Mononuclear cell (primary cell): ENCODE data around the gene COMMD1. TPM values are rescaled to one million over a fixed set of nuclear protein-coding genes. Genes with fewer than 3 reads are reported as not detected.
"Not testable (repeated sequence)": the region's sequence is repeated elsewhere in the genome, so short reads cannot be mapped to it uniquely, and the experiment has no call there.

ENCODE experiments used
- H3K27me3 ChIP-seq: 2 replicates; pipeline ENCODE4 v1.6.0; 2011; ENCODE audit warnings: low read length, control low read depth; ENCODE audit not compliant: insufficient read depth
- H3K4me1 ChIP-seq: 2 replicates; pipeline ENCODE4 v1.5.1; 2011; ENCODE audit warnings: mild to moderate bottlenecking, low read length, control low read depth; ENCODE audit not compliant: insufficient read depth
- H3K4me3 ChIP-seq: 2 replicates; pipeline ENCODE4 v1.5.1; 2011; ENCODE audit warnings: mild to moderate bottlenecking, low read length, moderate library complexity
- H3K9me3 ChIP-seq: 2 replicates; pipeline ENCODE4 v1.5.1; 2011; ENCODE audit warnings: low read depth, mild to moderate bottlenecking, control low read depth, low read length
- total RNA-seq: library from RNA; depleted of rRNA; stranded (reverse); fragments of >200 nt; gene quantifications from one replicate; pipeline ENCODE4 v1.2.3, GENCODE V29; 2012

Gene COMMD1
- total RNA-seq, 1 donor: 24.1 TPM

DNA sequence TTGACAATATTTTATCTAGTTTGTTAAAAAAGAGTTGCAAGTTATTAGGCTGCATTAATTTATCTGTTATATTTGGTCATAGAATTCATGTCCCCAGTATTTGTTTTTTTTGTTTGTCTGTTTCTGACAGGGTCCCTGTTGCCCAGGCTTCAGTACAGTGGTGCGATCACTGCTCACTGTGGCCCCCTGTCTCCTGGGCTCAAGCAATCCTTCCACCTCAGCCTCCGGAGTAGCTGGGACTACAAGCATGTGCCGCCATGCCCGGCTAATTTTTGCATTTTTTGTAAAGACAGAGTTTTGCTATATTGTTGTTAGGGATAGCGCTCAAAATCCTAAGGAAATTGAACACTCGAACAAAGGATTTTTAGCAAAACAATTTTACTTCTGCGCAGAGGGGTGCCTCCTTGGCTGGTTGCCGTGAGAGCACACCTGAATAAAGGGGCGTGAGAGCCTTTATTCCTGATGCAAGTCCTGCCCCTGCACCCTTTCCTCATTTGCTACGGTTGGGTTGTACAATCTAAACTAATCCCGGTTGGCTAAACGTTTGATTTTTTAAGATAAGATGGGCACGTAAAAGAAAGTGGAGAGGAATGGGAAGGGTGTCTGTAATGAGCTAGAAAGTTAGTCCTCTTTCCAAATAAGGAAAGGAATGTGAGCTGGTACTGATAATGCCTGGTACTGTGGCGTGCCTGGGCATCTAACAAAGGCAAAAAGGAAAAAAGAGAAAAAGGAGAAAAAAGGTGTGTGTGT, 65.5 kb downstream of the COMMD1 start:
- no peak overlapping the region for H3K4me3 ChIP-seq
- H3K4me1 ChIP-seq: no peaks in the 10 kb centered on the region
- H3K9me3 ChIP-seq: no peaks in the 10 kb centered on the region
- H3K27me3 ChIP-seq: no peaks in the 10 kb centered on the region

DNA sequence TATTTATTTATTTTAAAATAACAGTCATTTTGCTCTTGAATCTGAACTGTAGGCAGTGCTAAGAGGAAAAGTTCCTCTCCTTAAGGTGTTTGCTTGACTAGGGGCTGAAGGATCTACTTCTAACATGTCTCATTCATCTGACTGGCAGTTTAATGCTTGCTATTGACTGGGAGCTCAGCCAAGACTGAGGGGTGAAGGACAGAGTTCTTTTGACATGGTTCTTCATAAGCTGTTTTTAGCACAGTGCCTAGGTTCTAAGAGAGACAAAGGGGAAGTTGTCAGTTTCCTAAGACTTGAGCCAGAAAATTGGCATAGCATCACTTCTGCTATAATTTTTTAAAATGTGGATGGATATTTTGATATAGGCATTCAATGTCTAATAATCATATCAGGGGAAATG, 73.0 kb downstream of the COMMD1 start:
- peaks cover 4% of the 10 kb centered on the region for H3K4me1 ChIP-seq

DNA sequence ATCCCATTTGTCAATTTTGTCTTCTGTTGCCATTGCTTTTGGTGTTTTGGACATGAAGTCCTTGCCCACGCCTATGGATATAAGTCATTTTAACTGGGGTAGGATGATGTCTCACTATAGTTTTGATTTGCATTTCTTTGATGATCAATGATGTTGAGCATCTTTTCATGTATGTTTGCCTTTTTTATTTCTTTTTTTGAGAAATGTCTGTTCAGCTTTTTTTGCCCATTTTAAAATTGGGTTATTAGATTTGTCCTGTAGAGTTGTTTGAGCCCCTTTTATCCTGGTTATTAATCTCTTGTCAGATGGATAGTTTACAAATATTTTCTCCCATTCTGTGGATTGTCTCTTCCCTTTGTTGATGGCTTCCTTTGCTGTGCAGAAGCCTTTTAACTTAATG, 75.3 kb downstream of the COMMD1 start:
- H3K27me3 ChIP-seq: no peaks in the 10 kb centered on the region
- peaks cover 4% of the 10 kb centered on the region for H3K4me1 ChIP-seq
- peaks cover 6% of the 10 kb centered on the region for H3K9me3 ChIP-seq
- no peak overlapping the region for H3K4me3 ChIP-seq

More for the DNA sequence above, 73.0 kb downstream of the COMMD1 start:
- peaks cover 6% of the 10 kb centered on the region for H3K9me3 ChIP-seq
- no peak overlapping the region for H3K4me3 ChIP-seq
- H3K27me3 ChIP-seq: no peaks in the 10 kb centered on the region

DNA sequence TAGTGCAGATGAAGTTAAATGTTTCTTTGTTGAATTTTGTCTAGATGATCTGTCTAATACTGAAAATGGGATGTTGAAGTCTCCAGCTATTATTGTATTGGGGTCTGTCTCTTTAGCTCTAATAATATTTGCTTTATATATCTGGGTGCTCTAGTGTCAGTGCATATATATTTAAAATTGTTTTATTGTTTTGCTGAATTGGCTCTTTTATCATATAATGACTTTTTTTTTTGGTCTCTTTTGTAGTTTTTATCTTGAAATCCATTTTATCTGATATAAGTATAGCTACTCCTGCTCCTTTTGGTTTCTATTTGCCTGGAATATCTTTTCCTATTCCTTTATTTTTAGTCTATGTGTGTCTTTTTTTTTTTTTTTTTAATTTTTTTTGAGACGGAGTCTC, 79.2 kb downstream of the COMMD1 start:
- peaks cover 6% of the 10 kb centered on the region for H3K9me3 ChIP-seq
- H3K4me1 ChIP-seq: no peaks in the 10 kb centered on the region
- H3K4me3 ChIP-seq: no peak overlapping the region
- no peaks in the 10 kb centered on the region for H3K27me3 ChIP-seq

DNA sequence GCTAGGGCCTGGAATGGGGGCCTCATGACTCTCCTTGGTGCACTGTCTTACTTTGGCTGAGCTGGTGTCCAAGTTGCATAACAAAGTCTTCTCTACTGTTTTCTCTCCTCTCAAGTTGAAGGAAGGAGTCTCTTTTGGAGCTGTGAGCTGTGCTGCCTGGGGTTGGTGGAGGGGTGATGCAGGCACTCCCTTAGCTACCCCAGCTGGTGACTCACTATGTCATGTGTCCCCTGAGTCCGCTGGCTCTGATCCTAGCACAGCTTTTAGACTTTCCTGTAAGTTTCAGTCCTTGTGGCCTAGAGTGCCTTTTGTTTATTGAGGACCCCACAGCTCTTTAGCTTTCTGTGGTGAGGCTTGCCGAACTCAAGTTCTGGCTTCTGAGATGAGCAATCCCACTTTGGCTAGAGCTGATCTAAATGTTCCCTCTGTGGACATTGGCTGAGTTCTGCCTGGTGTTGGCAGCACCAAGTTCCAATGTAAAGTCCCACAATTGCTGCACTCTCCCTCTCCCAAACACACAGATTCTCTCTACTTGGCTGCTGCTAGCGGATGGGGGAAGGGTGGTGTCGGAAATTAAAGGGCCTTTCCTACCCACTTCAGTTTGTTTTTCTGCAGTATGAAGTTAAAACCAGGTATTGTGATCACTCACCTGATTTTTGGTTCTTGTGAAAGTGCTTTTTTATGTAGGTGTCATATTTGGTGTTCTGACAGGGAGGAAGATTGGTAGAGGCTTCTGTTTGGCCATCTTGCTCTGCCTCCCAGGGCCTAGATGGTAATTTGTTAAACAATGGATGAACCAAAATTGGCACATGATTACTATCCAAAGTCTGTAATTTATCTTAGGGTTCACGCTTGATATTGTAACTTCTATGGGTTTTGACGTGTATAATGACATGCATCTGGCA, 83.2 kb downstream of the COMMD1 start:
- H3K27me3 ChIP-seq: no peaks in the 10 kb centered on the region
- no peak overlapping the region for H3K4me3 ChIP-seq
- no peaks in the 10 kb centered on the region for H3K9me3 ChIP-seq
- H3K4me1 ChIP-seq: no peaks in the 10 kb centered on the region

DNA sequence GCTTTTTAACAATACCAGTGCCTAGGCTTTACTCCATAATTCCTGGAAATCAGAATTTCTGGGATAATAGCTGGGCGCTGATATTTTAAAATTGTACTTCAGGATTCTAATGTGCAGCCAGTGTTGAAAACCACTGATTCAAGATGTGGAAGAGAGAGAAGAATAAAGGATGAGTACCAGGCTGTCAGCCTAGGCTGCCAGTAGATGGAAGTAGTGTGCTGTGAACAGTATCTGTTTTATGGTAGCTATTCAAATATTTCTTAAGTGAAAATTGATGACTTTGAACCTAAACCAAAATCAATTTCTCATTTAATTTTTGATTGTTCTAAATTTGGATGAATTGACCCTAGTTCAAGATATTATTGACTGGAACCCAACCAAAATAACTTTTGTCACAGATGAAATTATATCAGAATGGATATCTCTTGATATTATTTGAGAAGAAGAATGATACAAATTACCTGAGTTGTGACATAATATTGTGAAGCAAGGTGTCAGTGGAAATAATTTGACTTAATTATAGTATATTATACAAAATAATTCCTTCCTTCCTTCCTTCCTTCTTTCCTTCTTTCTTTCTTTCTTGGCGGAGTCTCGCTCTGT, 88.0 kb downstream of the COMMD1 start:
- no peak overlapping the region for H3K4me3 ChIP-seq
- H3K9me3 ChIP-seq: no peaks in the 10 kb centered on the region
- peaks cover 6% of the 10 kb centered on the region for H3K4me1 ChIP-seq
- H3K27me3 ChIP-seq: no peaks in the 10 kb centered on the region

DNA sequence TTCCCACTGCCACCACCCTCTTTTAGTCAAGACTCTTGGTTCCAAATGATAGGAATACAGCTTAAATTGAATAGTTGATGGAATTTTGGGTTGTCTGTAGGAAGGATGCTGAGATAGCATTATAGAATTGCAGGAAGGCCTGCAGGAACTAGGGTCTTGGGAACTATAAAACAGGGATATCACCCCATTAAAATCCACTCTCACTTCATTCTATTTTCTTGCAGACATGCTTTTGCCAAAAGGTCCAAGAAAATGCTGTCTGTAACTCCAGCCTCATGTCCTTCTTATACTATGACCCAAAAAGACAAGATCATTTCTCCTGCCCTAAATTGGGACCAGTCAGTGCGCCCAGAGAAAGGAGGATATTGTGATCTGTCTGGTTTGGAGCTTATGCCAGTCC, 89.1 kb downstream of the COMMD1 start:
- no peak overlapping the region for H3K4me3 ChIP-seq
- H3K27me3 ChIP-seq: no peaks in the 10 kb centered on the region
- no peaks in the 10 kb centered on the region for H3K9me3 ChIP-seq
- peaks cover 6% of the 10 kb centered on the region for H3K4me1 ChIP-seq

DNA sequence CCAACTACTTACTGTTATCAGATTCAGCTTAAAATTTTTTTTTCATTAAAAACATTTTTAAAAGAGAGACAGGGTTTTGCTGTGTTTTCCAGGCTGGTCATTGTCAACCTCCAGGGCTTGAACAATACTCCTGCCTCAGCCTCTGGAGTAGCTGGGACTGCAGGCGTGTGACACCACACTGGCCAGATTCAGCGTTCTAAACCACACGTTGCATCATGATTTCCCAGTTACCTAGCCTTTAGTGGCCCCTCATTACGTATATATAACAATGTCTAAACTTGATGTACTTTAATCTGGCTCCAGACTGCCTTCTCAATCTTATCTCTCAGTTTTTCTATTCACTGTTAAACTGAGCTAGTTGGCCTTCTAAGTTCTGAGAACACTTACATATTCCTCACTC, 89.6 kb downstream of the COMMD1 start:
- peaks cover 6% of the 10 kb centered on the region for H3K4me1 ChIP-seq
- H3K4me3 ChIP-seq: no peak overlapping the region
- H3K27me3 ChIP-seq: no peaks in the 10 kb centered on the region
- no peaks in the 10 kb centered on the region for H3K9me3 ChIP-seq

DNA sequence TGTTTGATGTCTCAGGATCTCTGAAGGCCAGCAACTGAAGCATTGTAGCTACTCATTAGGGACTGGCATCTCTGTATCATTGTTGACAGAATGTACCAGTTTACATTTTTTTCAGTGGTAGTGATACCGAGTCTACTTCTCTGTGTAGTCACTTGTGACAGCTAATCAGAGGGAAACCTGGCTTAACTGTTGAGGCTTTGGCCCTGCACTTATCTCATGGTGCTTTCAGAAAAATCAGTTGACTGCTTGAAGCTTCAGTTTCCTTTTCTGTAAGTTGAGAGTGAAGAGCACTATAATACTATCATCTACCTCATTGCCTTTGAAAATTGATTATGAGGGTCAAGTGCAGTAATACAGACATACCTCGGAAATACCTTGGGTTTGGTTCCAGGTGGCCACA, 90.0 kb downstream of the COMMD1 start:
- Histone ChIP-seq H3K9me3 (no peaks in the 10 kb centered on the region), H3K4me1 (peaks cover 6% of the 10 kb centered on the region), H3K27me3 (no peaks in the 10 kb centered on the region), H3K4me3 (no peak overlapping the region)

DNA sequence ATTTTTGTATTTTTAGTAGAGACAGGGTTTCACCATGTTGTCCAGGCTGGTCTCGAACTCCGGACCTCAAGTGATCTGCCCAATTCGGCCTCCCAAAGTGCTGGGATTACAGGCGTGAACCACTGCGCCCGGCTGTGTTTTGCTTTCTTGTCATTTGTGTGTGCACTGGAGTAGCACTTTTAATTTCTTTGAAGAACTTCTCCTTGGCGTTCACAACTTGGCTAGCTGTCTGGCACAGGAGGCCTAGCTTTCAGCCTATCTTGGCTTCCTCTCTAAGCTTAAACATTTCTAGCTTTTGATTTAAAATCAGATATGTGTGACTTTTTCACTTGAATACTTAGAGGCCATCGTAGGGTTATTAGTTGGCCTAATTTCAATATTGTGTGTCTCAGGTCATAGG, 93.0 kb downstream of the COMMD1 start:
- no peaks in the 10 kb centered on the region for H3K27me3 ChIP-seq
- H3K4me1 ChIP-seq: peaks cover 6% of the 10 kb centered on the region
- no peak overlapping the region for H3K4me3 ChIP-seq

DNA sequence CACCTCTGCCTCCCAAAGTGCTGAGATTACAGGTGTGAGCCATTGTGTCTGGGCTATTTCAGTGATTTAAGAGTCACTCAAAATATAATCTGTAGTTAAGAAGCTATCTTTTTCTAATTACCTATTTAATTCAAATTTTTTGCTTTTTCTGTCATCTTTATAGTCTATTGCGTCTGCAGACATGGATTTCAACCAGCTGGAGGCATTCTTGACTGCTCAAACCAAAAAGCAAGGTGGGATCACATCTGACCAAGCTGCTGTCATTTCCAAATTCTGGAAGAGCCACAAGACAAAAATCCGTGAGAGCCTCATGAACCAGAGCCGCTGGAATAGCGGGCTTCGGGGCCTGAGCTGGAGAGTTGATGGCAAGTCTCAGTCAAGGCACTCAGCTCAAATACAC, 95.1 kb downstream of the COMMD1 start:
- Histone ChIP-seq H3K4me1 (no peaks in the 10 kb centered on the region), H3K27me3 (no peaks in the 10 kb centered on the region), H3K9me3 (no peaks in the 10 kb centered on the region), H3K4me3 (no peak overlapping the region)

More for the DNA sequence above, 93.0 kb downstream of the COMMD1 start:
- H3K9me3 ChIP-seq: no peaks in the 10 kb centered on the region

DNA sequence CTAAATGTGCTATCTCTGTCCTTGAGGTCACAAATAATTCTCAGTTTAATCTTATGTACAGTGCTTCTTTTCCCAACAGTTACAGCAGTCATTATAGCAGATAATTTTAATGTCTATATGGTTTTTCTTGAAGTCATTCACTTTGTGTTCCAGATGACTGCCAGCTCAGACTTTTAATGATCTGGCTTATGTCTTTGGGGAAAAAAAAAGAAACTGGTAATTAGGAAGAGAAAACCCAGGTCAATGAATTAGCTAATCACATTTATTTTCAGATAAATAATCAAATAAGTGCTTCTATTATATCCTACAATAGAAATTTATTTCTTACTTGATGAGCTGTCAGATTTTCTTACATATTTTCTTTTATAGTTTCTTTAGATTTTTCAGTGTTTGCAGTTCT, 96.0 kb downstream of the COMMD1 start:
- Histone ChIP-seq H3K27me3 (no peaks in the 10 kb centered on the region), H3K9me3 (no peaks in the 10 kb centered on the region), H3K4me1 (no peaks in the 10 kb centered on the region), H3K4me3 (no peak overlapping the region)

DNA sequence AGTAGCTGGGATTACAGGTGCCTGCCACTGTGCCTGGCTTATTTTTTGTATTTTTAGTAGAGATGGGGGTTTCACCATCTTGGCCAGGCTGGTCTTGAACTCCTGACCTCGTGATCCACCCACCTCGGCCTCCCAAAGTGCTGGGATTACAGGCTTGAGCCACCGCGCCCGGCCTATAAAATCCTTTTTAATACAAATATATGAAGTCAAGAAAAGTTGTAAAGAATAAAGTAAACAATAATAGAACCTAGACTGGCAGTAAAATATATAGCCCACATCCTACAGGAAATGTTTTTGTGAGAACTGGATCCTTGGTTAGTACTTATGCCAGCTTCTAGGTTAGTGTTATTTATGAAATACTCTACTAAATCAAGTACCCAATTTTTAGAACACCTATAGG, 99.0 kb downstream of the COMMD1 start:
- not testable (repeated sequence) for H3K4me1 ChIP-seq, H3K9me3 ChIP-seq, H3K4me3 ChIP-seq, H3K27me3 ChIP-seq

DNA sequence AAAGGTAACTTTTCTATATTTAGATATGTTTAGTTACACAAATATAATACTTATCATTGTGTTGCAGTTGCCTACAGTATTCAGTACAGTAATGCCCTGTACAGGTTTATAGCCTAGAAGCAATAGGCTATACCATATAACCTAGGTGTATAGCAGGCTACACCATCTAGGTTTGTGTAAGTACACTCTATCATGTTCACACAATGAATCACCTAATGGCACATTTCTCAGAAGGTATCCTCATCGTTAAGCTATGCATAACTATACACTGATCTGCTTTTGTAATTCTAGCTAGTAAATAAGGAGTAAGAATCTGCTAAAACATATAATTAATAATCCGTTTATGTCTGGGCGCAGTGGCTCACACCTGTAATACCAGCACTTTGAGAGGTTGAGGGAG, 102.1 kb downstream of the COMMD1 start:
- Histone ChIP-seq H3K27me3 (no peaks in the 10 kb centered on the region), H3K9me3 (no peaks in the 10 kb centered on the region), H3K4me1 (peaks cover 14% of the 10 kb centered on the region), H3K4me3 (no peak overlapping the region)

DNA sequence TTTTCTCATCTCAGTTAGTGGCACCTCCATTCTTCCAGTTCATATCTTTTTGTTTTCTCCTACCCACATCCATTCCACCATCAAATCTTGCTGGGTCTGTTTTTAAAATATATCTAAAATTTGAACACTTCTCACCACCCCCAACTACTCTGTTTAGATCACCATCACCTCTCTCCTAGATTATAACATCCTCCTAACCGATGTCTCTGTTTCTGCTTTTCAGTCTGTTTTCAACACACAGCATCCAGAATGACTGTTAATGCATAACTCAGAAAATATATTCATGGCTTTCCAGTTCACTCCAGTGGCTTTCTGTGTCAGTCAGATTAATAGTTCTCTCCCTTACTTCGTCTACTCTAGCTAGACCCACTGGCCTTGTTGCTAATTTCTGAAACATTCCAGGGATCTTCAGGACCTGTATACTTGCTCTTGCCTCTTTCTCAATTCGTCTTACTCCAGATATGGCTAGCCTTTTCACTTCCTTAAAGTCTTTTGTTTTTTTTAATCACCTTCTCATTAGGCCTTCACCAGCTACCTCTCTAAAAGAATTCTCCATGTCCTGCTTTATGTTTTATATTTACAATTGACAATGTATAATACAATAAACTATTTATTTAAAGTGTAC, 105.3 kb downstream of the COMMD1 start:
- H3K4me1 ChIP-seq: peaks cover 26% of the 10 kb centered on the region
- no peaks in the 10 kb centered on the region for H3K9me3 ChIP-seq
- H3K27me3 ChIP-seq: no peaks in the 10 kb centered on the region
- no peak overlapping the region for H3K4me3 ChIP-seq
